ENCODE data around the gene PYDC1.
"Not testable (repeated sequence)": the region's sequence is repeated elsewhere in the genome, so short reads cannot be mapped to it uniquely, and the experiment has no call there.

PYDC1 gene

DNA sequence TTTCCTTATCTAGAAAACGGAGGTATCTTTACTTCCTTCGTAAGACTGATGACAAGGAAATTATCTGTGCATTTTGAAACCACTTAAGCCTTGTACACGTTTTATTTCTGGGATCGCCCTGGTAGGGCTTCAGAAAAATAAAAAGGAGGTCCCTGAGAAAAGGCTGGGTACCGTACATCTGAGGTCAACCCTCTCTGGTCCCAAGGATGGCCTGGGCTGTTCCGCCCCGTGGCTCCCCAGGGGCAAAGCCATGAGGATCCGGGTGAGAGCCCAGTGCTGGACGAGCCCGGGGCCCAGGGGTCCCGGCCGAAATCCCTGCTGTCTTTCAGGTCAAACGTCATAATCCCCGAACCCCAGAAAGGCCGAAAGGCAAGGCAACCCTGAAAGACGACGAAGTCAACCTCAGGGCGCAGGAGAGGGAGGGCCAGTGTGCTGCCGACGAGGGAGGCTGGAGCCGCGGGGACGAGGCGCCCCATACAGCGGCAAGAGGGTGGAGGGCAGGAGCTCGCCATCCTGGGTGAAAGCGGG lies 37.7 kb downstream of the PYDC1 start:
- no peak for DNase-seq (ENCODE audit: low spot score)

DNA sequence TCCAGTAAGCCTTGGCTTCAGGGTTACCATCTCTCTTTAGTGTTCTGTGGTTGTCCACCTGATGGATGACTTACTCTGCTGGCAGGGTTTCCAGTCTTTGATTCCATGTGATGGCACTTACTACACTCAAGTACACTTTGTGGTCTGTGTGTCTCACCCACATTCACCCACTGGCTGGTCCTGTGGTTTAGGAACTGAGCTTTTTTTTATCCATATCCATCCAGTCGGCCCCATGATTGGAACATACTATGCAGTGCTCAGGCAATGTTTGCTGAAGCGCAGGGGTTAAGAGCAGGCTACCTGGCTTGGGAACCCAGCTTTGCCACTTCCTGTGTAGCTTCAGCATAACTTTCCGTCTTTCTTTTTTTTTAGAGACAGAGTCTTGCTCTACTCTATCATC lies 39.8 kb downstream of the PYDC1 start:
- no peak for DNase-seq (ENCODE audit: low spot score)

DNA sequence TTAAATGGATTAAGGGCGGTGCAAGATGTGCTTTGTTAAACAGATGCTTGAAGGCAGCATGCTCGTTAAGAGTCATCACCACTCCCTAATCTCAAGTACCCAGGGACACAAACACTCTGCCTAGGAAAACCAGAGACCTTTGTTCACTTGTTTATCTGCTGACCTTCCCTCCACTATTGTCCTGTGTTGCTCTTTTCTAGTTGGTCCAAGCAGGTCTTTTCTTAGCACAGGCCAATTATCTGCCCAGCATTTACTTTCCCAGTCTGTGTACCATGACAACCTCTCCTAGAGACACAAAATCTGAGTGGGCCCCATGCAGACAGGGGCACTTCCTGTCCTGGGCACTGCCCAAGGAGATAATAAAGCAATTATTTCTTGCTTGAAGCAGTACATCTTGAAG lies 46.9 kb downstream of the PYDC1 start:
- DNase-seq (ENCODE audit: low spot score): not testable (repeated sequence)

DNA sequence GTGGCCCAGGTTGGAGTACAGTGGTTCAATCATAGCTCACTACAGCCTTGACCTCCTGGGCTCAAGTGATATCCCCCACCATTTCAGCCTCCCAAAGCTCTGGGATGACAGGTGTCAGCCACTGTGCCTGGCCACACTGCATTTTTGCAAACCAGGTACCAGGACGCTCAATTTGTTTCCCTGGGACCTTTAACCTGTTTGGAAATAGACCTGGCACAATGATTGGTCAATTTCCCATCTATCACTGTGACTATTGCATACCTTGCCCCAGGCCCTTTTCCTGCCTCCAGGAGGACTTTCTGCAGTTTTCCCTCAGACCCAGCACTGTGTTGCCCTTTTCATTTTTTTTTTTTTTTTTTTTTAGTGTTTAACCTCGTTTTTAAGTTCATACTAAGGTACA lies 48.1 kb downstream of the PYDC1 start:
- DNase-seq (ENCODE audit: low spot score): no peak

DNA sequence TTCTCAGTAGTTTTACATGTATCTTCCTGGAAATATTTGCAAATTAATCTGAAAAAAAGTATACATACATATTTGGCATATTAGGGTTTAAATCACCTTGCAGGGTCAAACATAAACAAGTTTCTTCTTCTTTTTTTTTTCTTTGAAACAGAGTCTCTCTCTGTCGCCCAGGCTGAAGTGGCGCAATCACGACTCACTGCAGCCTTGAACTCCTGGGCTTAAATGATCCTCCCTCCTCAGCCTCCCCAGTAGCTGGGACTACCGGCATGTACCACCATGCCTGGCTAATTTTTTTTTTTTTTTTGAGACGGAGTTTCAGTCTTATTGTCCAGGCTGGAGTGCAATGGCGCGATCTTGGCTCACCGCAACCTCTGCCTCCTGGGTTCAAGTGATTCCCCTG lies 49.6 kb downstream of the PYDC1 start:
- no peak for DNase-seq (ENCODE audit: low spot score)
